ENCODE data around the gene SRRM2.

DNA sequence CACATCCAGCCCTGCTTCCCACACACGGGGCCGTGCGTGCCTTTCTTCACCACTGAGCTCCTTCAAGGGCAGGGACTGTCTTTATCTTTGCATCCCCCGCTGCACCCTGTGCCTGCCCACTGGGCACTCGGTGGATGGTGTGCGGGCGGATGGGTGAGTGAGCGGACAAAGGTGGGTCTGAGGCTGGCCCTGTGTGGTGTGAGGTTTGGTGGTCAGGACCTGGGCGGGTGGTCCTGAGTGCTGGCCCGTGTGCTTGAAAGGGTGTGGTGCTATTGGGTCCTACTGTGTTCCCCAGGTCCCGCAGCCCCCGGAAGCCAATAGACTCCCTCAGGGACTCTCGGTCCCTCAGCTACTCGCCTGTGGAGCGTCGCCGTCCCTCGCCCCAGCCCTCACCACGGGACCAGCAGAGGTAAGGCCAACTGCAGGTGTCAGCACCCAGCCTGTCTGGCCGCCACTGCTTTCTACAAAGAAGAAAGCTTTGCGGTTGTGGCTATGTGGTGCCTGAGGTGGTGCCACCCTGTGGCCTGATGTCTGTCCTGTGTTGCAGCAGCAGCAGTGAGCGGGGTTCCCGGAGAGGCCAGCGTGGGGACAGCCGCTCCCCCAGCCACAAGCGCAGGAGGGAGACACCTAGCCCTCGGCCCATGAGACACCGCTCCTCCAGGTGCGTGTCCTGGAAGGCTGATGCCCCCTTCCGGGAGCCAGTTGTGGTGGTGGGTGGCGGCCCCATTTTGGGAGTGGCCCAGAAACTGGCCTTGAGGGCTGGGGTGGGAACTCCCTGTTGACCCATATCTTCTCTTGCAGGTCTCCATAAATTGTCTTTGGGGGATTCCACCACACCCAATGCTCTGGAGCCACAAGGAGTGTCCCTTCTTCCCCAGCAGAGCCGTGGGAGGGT is 17.9 kb downstream of the SRRM2 start:
- no peak for TF ChIP-seq CTBP1 (IDR thresholded peaks at IDR 0.05; ENCODE audit: borderline replicate concordance)
- no peak for TF ChIP-seq TARDBP (IDR thresholded peaks at IDR 0.05)
- no peak for TF ChIP-seq SP1 (IDR thresholded peaks at IDR 0.05)
- TF ChIP-seq FOXA1 (IDR thresholded peaks at IDR 0.05), result no peak
- TF ChIP-seq LEF1 (IDR thresholded peaks at IDR 0.05; ENCODE audit: borderline replicate concordance), result no peak
- no peak for TF ChIP-seq HDGF (IDR thresholded peaks at IDR 0.05; ENCODE audit: borderline replicate concordance)
- no peak for TF ChIP-seq FOXK2 (IDR thresholded peaks at IDR 0.05)
